Middle frontal gyrus (tissue), 1 donor: ENCODE data around the gene SLCO3A1.
A peak's percentile ranks its signal among the peaks of the same experiment; 100 is the strongest.

Source experiments
- DNase-seq: peaks from one replicate; pipeline ENCODE4 v3.0.0-alpha.2; 2015; ENCODE audit warnings: low spot score; ENCODE audit errors: extremely low spot score

Gene SLCO3A1

GRCh38 chr15:92095693-92096092 lies 242.2 kb downstream of the SLCO3A1 start:
- no peak for DNase-seq

- DNase-seq = peak; percentile 40
These were observed 244.1 kb downstream of the SLCO3A1 start for GRCh38 chr15:92097474-92098178.

- DNase-seq = no peak
These were observed 245.4 kb downstream of the SLCO3A1 start for GRCh38 chr15:92098869-92099268.

GRCh38 chr15:92100301-92100700 lies 246.8 kb downstream of the SLCO3A1 start:
- DNase-seq = no peak

- DNase-seq = no peak
These were observed 247.2 kb downstream of the SLCO3A1 start for GRCh38 chr15:92100751-92101150.

DNA sequence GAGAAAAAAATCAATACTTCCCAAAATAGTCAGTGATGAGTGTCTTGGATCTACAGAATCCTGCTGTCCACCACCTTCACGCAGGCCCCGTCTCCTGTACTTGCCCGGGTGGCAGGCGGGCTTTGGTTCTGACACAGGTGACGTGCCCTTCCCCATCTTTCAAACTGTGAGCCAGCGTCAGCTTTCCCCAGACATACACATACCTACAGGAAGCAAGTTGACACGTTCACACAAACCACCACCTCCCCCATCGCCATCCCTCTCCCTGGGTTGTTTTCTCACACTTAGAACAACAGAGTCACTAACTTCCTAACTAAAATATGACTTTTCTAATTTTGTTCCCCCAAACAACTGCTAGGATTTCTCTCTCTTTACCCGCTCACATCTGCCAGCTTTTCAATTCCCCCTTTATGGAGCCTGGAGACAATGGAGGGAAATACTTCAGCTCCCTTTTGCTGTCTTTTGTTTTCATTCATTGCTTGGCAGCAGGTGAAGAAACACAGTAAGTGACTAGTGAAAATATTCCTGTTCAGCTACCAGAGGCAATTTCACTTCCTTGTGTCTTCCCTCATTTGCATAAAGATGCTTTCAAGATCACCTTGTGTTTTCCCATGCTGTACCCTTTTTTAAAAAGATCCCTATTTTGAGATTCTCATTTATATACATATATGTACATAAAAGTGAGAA lies 248.3 kb downstream of the SLCO3A1 start:
- no peak for DNase-seq

DNA sequence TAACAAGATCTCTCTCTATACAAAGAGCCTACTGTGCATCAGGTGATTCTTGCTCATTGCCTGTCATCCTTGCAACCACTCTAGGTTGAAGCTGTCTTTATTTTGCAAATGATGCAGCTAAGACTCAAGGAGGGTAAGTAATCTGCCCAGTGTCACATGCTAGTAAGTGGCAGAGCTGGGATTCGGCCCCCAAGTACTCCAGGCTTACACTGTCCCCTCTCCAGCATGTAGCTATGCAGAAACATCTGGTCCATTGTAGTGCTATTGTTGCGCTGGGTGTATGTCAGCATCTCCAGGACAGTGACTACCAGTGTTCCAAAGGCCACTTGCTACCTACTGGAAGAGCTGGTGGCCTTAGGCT lies 248.9 kb downstream of the SLCO3A1 start:
- DNase-seq = no peak

- no peak for DNase-seq
These were observed 250.6 kb downstream of the SLCO3A1 start for GRCh38 chr15:92104072-92104471.

GRCh38 chr15:92105611-92106010 lies 252.1 kb downstream of the SLCO3A1 start:
- DNase-seq = no peak

DNA sequence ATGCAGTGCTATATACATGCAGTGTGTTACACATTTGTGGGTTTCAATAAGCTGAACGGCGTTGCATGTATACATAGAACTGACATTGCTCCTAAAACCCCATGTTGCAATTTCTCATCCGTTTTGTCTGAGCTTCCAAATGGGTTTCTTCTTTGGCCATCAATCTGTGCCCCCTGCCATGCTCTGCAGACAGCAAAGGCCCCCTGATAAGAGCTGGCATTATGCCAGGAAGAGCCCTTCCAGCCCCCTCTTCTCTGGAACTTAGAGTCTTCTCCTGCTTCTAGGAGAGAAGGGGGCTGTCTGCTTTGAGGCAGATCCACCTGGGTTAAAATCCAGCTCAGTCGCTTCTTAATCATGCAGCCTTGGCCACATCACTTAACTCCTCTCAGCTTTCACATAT lies 254.0 kb downstream of the SLCO3A1 start:
- no peak for DNase-seq

GRCh38 chr15:92109191-92109873 lies 255.8 kb downstream of the SLCO3A1 start:
- DNase-seq = no peak

DNA sequence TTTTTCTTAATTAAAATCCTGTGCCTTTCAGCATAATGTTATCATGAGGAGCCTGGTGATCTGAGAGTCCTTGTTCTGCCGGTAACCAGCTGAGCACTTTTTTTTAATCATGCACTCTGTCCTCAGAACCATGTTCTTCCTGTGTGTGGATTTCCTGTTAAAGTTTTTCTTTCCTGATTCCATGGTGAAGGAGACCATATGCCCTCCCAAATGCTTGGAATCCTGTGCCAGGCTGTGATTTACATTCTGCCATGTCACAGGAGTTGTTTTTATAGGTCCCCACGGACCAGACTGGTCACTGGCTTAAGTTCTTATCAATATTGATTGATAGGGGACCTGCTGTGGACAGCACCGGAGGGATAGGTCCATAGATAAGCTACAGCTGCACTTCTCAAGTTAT lies 257.8 kb downstream of the SLCO3A1 start:
- no peak for DNase-seq

DNA sequence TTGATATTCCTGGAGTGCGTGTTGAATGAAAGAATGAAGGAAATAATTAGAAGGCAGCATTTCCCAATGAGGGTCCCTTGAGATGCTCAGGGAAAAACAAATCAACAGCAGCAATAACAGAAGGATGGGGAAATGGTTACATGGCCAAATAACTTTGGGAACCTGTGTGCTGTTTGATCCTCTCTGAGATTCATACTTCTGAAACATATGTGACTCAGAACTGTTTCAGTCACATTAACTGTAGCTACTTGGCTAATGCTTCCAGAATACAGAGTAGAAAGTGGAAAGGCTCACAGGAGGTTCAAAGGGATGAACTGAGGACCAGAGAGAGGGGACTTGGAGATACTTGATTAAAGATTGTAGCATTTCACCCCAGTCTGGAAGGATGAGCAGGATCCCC lies 258.2 kb downstream of the SLCO3A1 start:
- no peak for DNase-seq

DNA sequence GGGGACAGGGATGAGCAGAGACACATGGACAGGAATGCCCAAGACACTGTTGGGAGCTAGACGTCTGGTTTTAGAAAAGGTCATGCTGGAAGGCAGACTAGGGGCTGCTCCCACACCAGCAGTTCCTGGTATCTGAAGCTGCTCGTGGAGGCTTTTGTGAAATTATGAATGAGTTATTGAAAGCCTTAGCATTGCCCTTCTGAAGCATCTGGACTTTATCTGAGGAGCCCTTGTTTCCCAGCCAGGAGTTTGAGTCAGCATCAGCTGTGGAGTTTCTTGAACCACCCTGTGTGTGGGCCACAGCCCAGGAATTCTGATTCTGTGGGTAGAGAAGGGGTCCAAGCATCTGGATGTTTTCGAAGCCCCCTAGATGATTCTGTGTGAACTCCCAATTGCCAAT lies 258.7 kb downstream of the SLCO3A1 start:
- peak; percentile 19 for DNase-seq

DNA sequence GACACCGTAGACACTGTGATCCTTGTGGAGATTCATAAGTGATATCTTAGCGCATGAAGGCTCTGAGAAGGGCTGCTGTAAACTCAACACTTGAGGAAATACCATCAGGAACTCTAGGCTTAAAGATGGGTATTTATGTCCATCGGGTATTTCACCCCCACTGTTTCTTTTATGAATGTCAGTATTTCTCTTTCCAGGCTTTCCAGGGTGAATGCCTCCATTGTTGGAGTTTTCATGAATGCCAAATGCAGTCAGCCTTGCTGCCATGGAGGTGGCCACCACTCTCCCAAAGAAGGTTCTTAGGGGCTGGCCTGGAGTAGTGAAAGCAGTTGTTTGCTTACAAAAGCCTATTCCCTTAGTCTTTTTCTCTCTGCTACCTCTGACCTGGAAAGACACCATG lies 259.2 kb downstream of the SLCO3A1 start:
- DNase-seq = no peak

DNA sequence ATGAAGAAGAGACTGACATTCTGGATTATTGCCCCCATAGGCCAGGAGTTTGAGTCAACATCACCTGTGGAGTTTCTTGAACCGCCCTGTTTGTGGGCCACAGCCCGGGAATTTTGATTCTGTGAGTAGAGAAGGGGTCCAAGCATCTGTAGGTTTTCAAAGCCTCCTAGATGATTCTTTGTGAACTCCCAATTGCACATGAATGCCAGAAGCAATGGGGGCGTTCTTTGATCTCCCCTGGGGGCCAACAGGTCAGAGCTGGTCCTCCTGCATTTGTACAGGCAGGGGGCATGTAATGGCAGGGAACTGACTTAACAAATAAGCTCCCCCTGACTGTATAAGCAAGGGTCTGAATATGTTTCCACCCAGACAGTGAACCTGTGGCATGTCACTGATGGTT lies 260.3 kb downstream of the SLCO3A1 start:
- no peak for DNase-seq

GRCh38 chr15:92115834-92116233 lies 262.3 kb downstream of the SLCO3A1 start:
- DNase-seq = no peak

DNA sequence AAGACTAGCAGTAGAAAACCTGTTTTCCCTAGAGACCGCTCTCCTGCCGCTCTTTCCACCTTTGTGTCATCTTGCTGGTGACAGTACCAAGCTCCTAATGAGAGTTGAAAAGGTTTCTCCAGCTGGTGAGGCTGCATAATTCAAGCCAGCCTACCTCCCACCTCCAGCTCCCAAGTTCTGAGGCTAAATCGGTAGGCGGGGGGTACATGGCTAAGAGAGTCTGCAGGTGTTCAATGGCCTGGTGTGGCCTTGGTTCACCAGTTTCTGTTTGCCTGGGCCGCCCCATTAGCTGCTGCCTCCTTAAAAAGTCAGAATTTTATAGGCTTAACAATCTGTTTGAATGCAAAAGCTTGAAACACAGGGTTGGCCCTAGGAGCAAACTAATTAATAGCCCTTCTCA lies 262.8 kb downstream of the SLCO3A1 start:
- DNase-seq = no peak

DNA sequence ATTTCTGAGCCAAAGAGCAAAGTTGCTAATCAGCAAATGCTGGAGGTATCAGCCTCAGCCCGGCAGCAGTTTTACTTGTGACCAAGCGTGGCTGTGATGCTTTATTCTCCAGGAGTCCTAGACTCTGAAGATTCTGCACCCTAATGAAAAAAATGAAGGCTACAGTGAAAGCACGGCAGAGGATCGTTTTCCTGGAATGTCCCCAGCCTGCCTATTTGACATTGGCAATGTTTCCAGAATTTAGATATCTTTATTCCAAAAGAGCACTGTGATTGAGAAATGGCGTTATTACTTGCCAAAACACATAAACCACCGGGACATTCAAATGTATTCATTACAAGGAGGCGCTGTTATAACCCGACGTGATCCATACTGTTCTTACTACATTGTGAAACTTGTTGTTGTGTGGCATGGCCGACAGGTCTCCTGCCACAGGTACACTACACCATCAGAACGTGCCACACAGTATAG lies 263.8 kb downstream of the SLCO3A1 start:
- no peak for DNase-seq

GRCh38 chr15:92118162-92118935 lies 264.8 kb downstream of the SLCO3A1 start:
- DNase-seq = no peak

DNA sequence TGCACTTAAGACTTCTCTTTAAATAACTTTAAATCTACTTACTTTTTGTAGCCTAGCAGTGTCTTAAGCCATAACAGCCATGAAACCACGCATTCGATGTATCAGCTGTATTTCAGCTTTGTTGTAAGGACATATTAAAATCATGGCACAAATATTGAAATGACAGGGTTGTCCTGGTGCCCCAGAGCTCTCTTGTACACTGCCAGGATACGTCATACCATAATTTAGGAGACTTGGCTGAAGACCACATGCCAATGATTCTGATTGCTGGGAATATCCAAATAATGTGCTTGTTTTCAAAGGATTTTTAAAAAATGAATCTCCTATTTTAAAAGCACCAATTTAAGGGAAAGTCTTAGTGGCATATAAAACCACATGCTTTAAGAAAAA lies 265.4 kb downstream of the SLCO3A1 start:
- no peak for DNase-seq
